Neural progenitor cell (in vitro differentiated cells): Measurements from ENCODE around the gene C14orf93. TPM values are rescaled to one million over a fixed set of nuclear protein-coding genes. Genes with fewer than 3 reads are reported as not detected.

Experiments used
- DNase-seq: peaks from one replicate; pipeline ENCODE4 v3.0.0-alpha.2; 2016; ENCODE audit warnings: low spot score
- H2AFZ ChIP-seq: fragments of 200-600 bp; sonication (generic); replicated peaks from 2 replicates; pipeline ENCODE4 v1.6.1; 2016; ENCODE audit warnings: antibody characterized with exemption
- H3F3A ChIP-seq: fragments of 200-600 bp; sonication (generic); 2 replicates; pipeline ENCODE4 v1.6.1; 2016; ENCODE audit warnings: antibody characterized with exemption, low read depth
- H3K27ac ChIP-seq: fragments of 200-600 bp; sonication (generic); 2 replicates; pipeline ENCODE4 v1.5.1; 2016; ENCODE audit warnings: mild to moderate bottlenecking
- H3K27me3 ChIP-seq: fragments of 200-600 bp; sonication (generic); 2 replicates; pipeline ENCODE4 v1.6.1; 2016; ENCODE audit warnings: mild to moderate bottlenecking, moderate library complexity
- H3K36me3 ChIP-seq: fragments of 200-600 bp; sonication (generic); 2 replicates; pipeline ENCODE4 v1.5.1; 2016
- H3K4me1 ChIP-seq: fragments of 200-600 bp; sonication (generic); 2 replicates; pipeline ENCODE4 v1.6.1; 2016; ENCODE audit warnings: mixed run types
- H3K4me2 ChIP-seq: fragments of 200-600 bp; sonication (generic); 2 replicates; pipeline ENCODE4 v1.6.1; 2016
- H3K4me3 ChIP-seq: fragments of 200-600 bp; sonication (generic); 2 replicates; pipeline ENCODE4 v1.5.1; 2016
- H3K79me2 ChIP-seq: fragments of 200-600 bp; sonication (generic); 2 replicates; pipeline ENCODE4 v1.6.1; 2016; ENCODE audit warnings: low read depth
- H3K9ac ChIP-seq: fragments of 200-600 bp; sonication (generic); 2 replicates; pipeline ENCODE4 v1.6.1; 2016
- H3K9me3 ChIP-seq: fragments of 200-600 bp; sonication (generic); 2 replicates; pipeline ENCODE4 v1.5.1; 2016; ENCODE audit warnings: low read depth
- H4K20me1 ChIP-seq: fragments of 200-600 bp; sonication (generic); 2 replicates; pipeline ENCODE4 v1.6.1; 2016; ENCODE audit warnings: low read depth
- H3K27ac Mint-ChIP-seq: 3 replicates; pipeline ENCODE4 v1.8.0; 2021; ENCODE audit warnings: mixed read lengths
- H3K27me3 Mint-ChIP-seq: 2 replicates; pipeline ENCODE4 v1.8.0; 2022; ENCODE audit warnings: low read depth, mild to moderate bottlenecking, inconsistent platforms, moderate library complexity, mixed read lengths; ENCODE audit not compliant: insufficient read depth
- H3K36me3 Mint-ChIP-seq: 3 replicates; pipeline ENCODE4 v1.8.0; 2021; ENCODE audit warnings: mixed read lengths
- H3K4me1 Mint-ChIP-seq: 3 replicates; pipeline ENCODE4 v1.8.0; 2021; ENCODE audit warnings: mixed read lengths
- H3K4me3 Mint-ChIP-seq: 3 replicates; pipeline ENCODE4 v1.8.0; 2021; ENCODE audit warnings: mild to moderate bottlenecking, moderate library complexity, mixed read lengths
- H3K9me3 Mint-ChIP-seq: 3 replicates; pipeline ENCODE4 v1.8.0; 2020; ENCODE audit warnings: mixed read lengths
- CTCF ChIP-seq: fragments of 200-600 bp; sonication (generic); IDR thresholded peaks from 2 replicates; pipeline ENCODE4 v1.5.1; 2017; ENCODE audit warnings: antibody characterized with exemption, mild to moderate bottlenecking
- EZH2 ChIP-seq: fragments of 200-600 bp; sonication (generic); IDR thresholded peaks from 2 replicates; pipeline ENCODE4 v1.6.1; 2017; ENCODE audit warnings: antibody characterized with exemption, mild to moderate bottlenecking, moderate library complexity
- EZH2phosphoT487 ChIP-seq: fragments of 200-600 bp; sonication (generic); IDR thresholded peaks from 2 replicates; pipeline ENCODE4 v1.6.1; 2017; ENCODE audit warnings: antibody characterized with exemption
- total RNA-seq: library from RNA; depleted of rRNA; stranded (reverse); fragments of >200 nt; gene quantifications from 2 replicates; pipeline ENCODE4 v1.2.3, GENCODE V29; 2015; ENCODE audit warnings: low replicate concordance

C14orf93 gene
- total RNA-seq, 1 donor from 2014 or later = 8.2 TPM

- Histone ChIP-seq H2AFZ (no peak overlapping the region), H3K27me3 (no peaks in the 10 kb centered on the region), H3K27ac (peak overlapping the region; percentile 93), H3K79me2 (peaks cover 83% of the 10 kb centered on the region), H3K36me3 (no peaks in the 10 kb centered on the region), H3K4me1 (peaks cover 35% of the 10 kb centered on the region), H3K9ac (peak overlapping the region; percentile 91), H4K20me1 (peaks cover 60% of the 10 kb centered on the region), H3K4me3 (peak overlapping the region; percentile 88), H3K4me2 (peak overlapping the region; percentile 92), H3F3A (peaks cover 75% of the 10 kb centered on the region), H3K9me3 (no peaks in the 10 kb centered on the region)
- Mint-ChIP-seq H3K27me3 (peaks cover 12% of the 10 kb centered on the region), H3K4me3 (no peak overlapping the region), H3K9me3 (peaks cover 2% of the 10 kb centered on the region), H3K4me1 (peaks cover 41% of the 10 kb centered on the region), H3K27ac (no peak overlapping the region), H3K36me3 (peaks cover 27% of the 10 kb centered on the region)
- TF ChIP-seq EZH2 (no peak), CTCF (no peak), EZH2phosphoT487 (no peak)
- DNase-seq = peak; percentile 42
These were observed 28.7 kb downstream of the C14orf93 start for GRCh38 chr14:22981090-22981875.

GRCh38 chr14:22980672-22981089, 29.3 kb downstream of the C14orf93 start:
- Mint-ChIP-seq H3K27me3 (peaks cover 16% of the 10 kb centered on the region), H3K27ac (no peak overlapping the region)
- TF ChIP-seq EZH2 (no peak), EZH2phosphoT487 (no peak), CTCF (no peak)

GRCh38 chr14:22979748-22980392, 30.1 kb downstream of the C14orf93 start:
- H3K9me3 ChIP-seq = no peaks in the 10 kb centered on the region
- TF ChIP-seq CTCF (no peak), EZH2phosphoT487 (no peak), EZH2 (no peak)
- no peak overlapping the region for H2AFZ ChIP-seq
- H3K4me3 ChIP-seq = peak overlapping the region; percentile 88
- H3K36me3 ChIP-seq = no peaks in the 10 kb centered on the region
- peak overlapping the region; percentile 90 for H3K4me3 Mint-ChIP-seq
- peaks cover 31% of the 10 kb centered on the region for H3K36me3 Mint-ChIP-seq
- H3K9me3 Mint-ChIP-seq = peaks cover 2% of the 10 kb centered on the region
- H3K27me3 ChIP-seq = no peaks in the 10 kb centered on the region
- peaks cover 75% of the 10 kb centered on the region for H3F3A ChIP-seq
- peaks cover 16% of the 10 kb centered on the region for H3K27me3 Mint-ChIP-seq
- H3K79me2 ChIP-seq = peaks cover 97% of the 10 kb centered on the region
- H3K4me1 Mint-ChIP-seq = peaks cover 49% of the 10 kb centered on the region
- peaks cover 72% of the 10 kb centered on the region for H4K20me1 ChIP-seq
- H3K27ac Mint-ChIP-seq = peak overlapping the region; percentile 88
- H3K9ac ChIP-seq = peak overlapping the region; percentile 48
- H3K4me1 ChIP-seq = peaks cover 47% of the 10 kb centered on the region
- DNase-seq = no peak
- H3K27ac ChIP-seq = peak overlapping the region; percentile 99
- peak overlapping the region; percentile 92 for H3K4me2 ChIP-seq

More at GRCh38 chr14:22980672-22981089, 29.3 kb downstream of the C14orf93 start:
- Histone ChIP-seq H3K4me1 (peaks cover 41% of the 10 kb centered on the region), H3K9me3 (no peaks in the 10 kb centered on the region), H3K4me3 (peak overlapping the region; percentile 88), H3K27me3 (no peaks in the 10 kb centered on the region), H3K27ac (peak overlapping the region; percentile 93), H3K36me3 (no peaks in the 10 kb centered on the region), H3F3A (peaks cover 75% of the 10 kb centered on the region), H2AFZ (no peak overlapping the region), H4K20me1 (peaks cover 66% of the 10 kb centered on the region), H3K4me2 (peak overlapping the region; percentile 92), H3K79me2 (peaks cover 89% of the 10 kb centered on the region), H3K9ac (peak overlapping the region; percentile 91)
- Mint-ChIP-seq H3K36me3 (peaks cover 29% of the 10 kb centered on the region), H3K4me3 (peak overlapping the region; percentile 90), H3K9me3 (peaks cover 2% of the 10 kb centered on the region), H3K4me1 (peaks cover 43% of the 10 kb centered on the region)
- DNase-seq = peak; percentile 87
